Gastrocnemius medialis (tissue), 4 donors: ENCODE data around the gene AAMDC. TPM values are rescaled to one million over a fixed set of nuclear protein-coding genes. Genes with fewer than 3 reads are reported as not detected.

Experiments used
- ATAC-seq, 2 donors: fragments of 150-250 bp; one replicate each; pipeline ENCODE4 v1.9.1; 2016
- DNase-seq, 2 donors: peaks; one replicate each; pipeline ENCODE4 v3.0.0-alpha.2; 2019
- H3K27ac ChIP-seq, 4 donors: fragments of 200-600 bp; sonication (generic); 1 replicate in 1 of 4; 2 replicates in 3 of 4; pipeline ENCODE4 v1.5.1; 2016 to 2018; ENCODE audit warnings: mild to moderate bottlenecking in 2 of 4, moderate library complexity in 1 of 4
- H3K27me3 ChIP-seq, 3 donors: fragments of 200-600 bp; sonication (generic) in 2 of 3; 1 replicate in 1 of 3; 2 replicates in 2 of 3; pipeline versions ENCODE4 v1.5.1 to v1.6.0; 2016 to 2019; ENCODE audit warnings: mild to moderate bottlenecking in 1 of 3, moderate library complexity in 1 of 3
- H3K36me3 ChIP-seq, 2 donors: fragments of 200-600 bp; sonication (generic) in 1 of 2; one replicate each; pipeline ENCODE4 v1.5.1; 2017 to 2018
- H3K4me1 ChIP-seq, 2 donors: fragments of 200-600 bp; sonication (generic) in 1 of 2; one replicate each; pipeline ENCODE4 v1.5.1; 2016 to 2017; ENCODE audit warnings: mild to moderate bottlenecking in 2 of 2
- H3K4me3 ChIP-seq, 4 donors: fragments of 200-600 bp; sonication (generic) in 3 of 4; 1 replicate in 1 of 4; 2 replicates in 3 of 4; pipeline ENCODE4 v1.5.1; 2016 to 2019; ENCODE audit warnings: mild to moderate bottlenecking in 2 of 4
- H3K9me3 ChIP-seq, 3 donors: fragments of 200-600 bp; sonication (generic) in 2 of 3; 1 replicate in 1 of 3; 2 replicates in 2 of 3; pipeline ENCODE4 v1.5.1; 2016 to 2019
- CTCF ChIP-seq, 5 experiments: fragments of 450-650 bp in 3 of 5; fragments of 200-600 bp in 2 of 5; sonication (generic) in 2 of 5; IDR thresholded peaks in 4 of 5; conservative IDR thresholded peaks in 1 of 5; 1 replicate in 4 of 5; 2 replicates in 1 of 5; pipeline ENCODE4 v1.5.1; 2016 to 2019; ENCODE audit warnings: antibody characterized with exemption in 5 of 5, mild to moderate bottlenecking in 3 of 5, moderate library complexity in 3 of 5
- POLR2A ChIP-seq, 2 donors: fragments of 450-650 bp; IDR thresholded peaks; one replicate each; pipeline ENCODE4 v1.6.1; 2017; ENCODE audit warnings: antibody characterized with exemption in 2 of 2, mild to moderate bottlenecking in 2 of 2, moderate library complexity in 2 of 2
- in situ Hi-C, 4 donors: fragments of 200-750 bp; cut with MboI; loops; one replicate each; pipeline versions ENCODE4 v1.15.0 to v1.8.0; 2017; ENCODE audit warnings: low sequenced_read_pairs in 4 of 4
- intact Hi-C: fragments of 100-400 bp; cut with DNase I; formaldehyde crosslinking; loops from one replicate; pipeline ENCODE4 v1.15.1; 2023; ENCODE audit warnings: low total_unique reads
- total RNA-seq, 4 donors: library from RNA; depleted of rRNA; stranded (reverse); fragments of >200 nt; gene quantifications; one replicate each; pipeline versions ENCODE4 v1.1.0 to v1.2.3, GENCODE V29; 2016

The AAMDC gene
- total RNA-seq, 4 donors from 2014 or later: 32.4 to 70.3 (median 48.3) TPM

DNA sequence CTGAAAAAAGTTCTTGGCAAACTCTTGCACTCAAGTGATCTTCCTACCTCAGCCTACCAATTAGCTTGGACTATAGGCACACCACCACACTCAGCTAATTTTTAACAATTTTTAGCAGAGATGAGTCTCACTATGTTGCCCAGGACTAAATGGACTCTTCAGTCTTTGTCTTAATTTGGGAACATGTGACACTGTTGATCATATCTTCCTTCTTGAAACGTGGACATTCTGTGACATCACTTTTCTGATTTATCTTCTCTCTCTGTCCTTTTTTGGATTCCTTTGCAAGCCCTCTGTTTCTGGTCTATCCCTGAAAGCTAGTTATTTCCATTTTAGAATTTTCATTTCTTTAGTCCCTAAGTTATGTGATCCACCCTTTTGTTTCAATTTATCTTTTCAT lies 42.4 kb upstream of the AAMDC start:
- Histone ChIP-seq H3K4me3 (no peak overlapping the region), H3K27me3 (no peaks in the 10 kb centered on the region), H3K27ac (no peak overlapping the region), H3K9me3 (no peaks in the 10 kb centered on the region), H3K4me1 (peaks cover 0 to 13% of the 10 kb centered on the region in 2 donors), H3K36me3 (no peaks in the 10 kb centered on the region)
- intact Hi-C loops (no loop called here), in situ Hi-C loops (no loop called here)
- DNase-seq (no peak), ATAC-seq (no peak)
- TF ChIP-seq POLR2A (IDR thresholded peaks at IDR 0.05): no peak
- no peak for TF ChIP-seq CTCF (IDR thresholded peaks at IDR 0.05 in 4 of 5, conservative IDR thresholded peaks at IDR 0.05 in 1 of 5)

- H3K4me1 ChIP-seq: peaks cover 7 to 20% of the 10 kb centered on the region in 2 donors
- TF ChIP-seq POLR2A (IDR thresholded peaks at IDR 0.05) (no peak), CTCF (IDR thresholded peaks at IDR 0.05 in 4 of 5, conservative IDR thresholded peaks at IDR 0.05 in 1 of 5) (no peak)
- DNase-seq (no peak), ATAC-seq (no peak)
- no peaks in the 10 kb centered on the region for H3K27me3 ChIP-seq
- intact Hi-C loops: no loop called here
- H3K4me3 ChIP-seq: no peak overlapping the region
- no peak overlapping the region for H3K27ac ChIP-seq
- in situ Hi-C loops: no loop called here
- no peaks in the 10 kb centered on the region for H3K9me3 ChIP-seq
- no peaks in the 10 kb centered on the region for H3K36me3 ChIP-seq
Measured at GRCh38 chr11:77779935-77780334, 41.0 kb upstream of the AAMDC start.

GRCh38 chr11:77783025-77783424 lies 37.9 kb upstream of the AAMDC start:
- ATAC-seq: no peak
- no peaks in the 10 kb centered on the region for H3K9me3 ChIP-seq
- in situ Hi-C loops (no loop called here), intact Hi-C loops (no loop called here)
- H3K4me3 ChIP-seq: no peak overlapping the region
- TF ChIP-seq POLR2A (IDR thresholded peaks at IDR 0.05) (no peak), CTCF (IDR thresholded peaks at IDR 0.05 in 4 of 5, conservative IDR thresholded peaks at IDR 0.05 in 1 of 5) (no peak)
- H3K27ac ChIP-seq: no peak overlapping the region
- no peaks in the 10 kb centered on the region for H3K27me3 ChIP-seq
- H3K36me3 ChIP-seq: no peaks in the 10 kb centered on the region
- DNase-seq: no peak
- peaks cover 22 to 25% of the 10 kb centered on the region in 2 donors for H3K4me1 ChIP-seq

DNA sequence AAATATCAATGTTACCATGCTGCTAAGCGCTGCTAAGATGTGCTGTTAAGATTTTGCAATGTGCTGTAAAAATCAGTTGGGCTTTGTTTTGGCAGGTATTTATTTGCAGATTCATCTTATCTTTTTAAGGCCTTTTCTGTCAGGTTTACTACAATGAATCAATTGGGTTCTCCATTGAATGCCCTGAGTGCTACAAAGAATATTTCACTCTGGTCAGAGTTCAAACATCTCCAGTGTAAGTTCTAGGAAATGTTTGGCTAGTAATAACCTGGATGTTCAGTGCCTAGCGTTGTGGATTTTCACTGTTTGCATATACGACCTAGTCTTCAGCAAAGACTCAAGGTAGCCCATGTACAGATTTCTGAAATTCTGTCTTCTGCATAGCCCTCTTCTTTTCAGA lies 36.4 kb upstream of the AAMDC start:
- DNase-seq: no peak
- in situ Hi-C loops: no loop called here
- H3K4me1 ChIP-seq: peaks cover 22 to 32% of the 10 kb centered on the region in 2 donors
- intact Hi-C loops: no loop called here
- ATAC-seq: no peak
- no peak overlapping the region for H3K27ac ChIP-seq
- H3K4me3 ChIP-seq: no peak overlapping the region
- H3K27me3 ChIP-seq: no peaks in the 10 kb centered on the region
- TF ChIP-seq POLR2A (IDR thresholded peaks at IDR 0.05): no peak
- TF ChIP-seq CTCF (IDR thresholded peaks at IDR 0.05 in 4 of 5, conservative IDR thresholded peaks at IDR 0.05 in 1 of 5): no peak
- no peaks in the 10 kb centered on the region for H3K9me3 ChIP-seq
- H3K36me3 ChIP-seq: no peaks in the 10 kb centered on the region

- H3K27ac ChIP-seq: peak overlapping the region in 1 of 4 donors; percentile 2
- H3K27me3 ChIP-seq: no peaks in the 10 kb centered on the region
- no peak for DNase-seq
- H3K4me3 ChIP-seq: no peak overlapping the region
- intact Hi-C loops (no loop called here), in situ Hi-C loops (no loop called here)
- no peak for ATAC-seq
- TF ChIP-seq CTCF (IDR thresholded peaks at IDR 0.05 in 4 of 5, conservative IDR thresholded peaks at IDR 0.05 in 1 of 5) (no peak), POLR2A (IDR thresholded peaks at IDR 0.05) (no peak)
- H3K4me1 ChIP-seq: peaks cover 30 to 34% of the 10 kb centered on the region in 2 donors
- H3K36me3 ChIP-seq: no peaks in the 10 kb centered on the region
- no peaks in the 10 kb centered on the region for H3K9me3 ChIP-seq
Measured at GRCh38 chr11:77789061-77789730, 31.7 kb upstream of the AAMDC start.
